Endothelial cell (in vitro differentiated cells): ENCODE results near the gene KLHL4. TPM values are rescaled to one million over a fixed set of nuclear protein-coding genes. Genes with fewer than 3 reads are reported as not detected.
"Not testable (repeated sequence)": the region's sequence is repeated elsewhere in the genome, so short reads cannot be mapped to it uniquely, and the experiment has no call there.

Experiments used
- DNase-seq: peaks from one replicate; pipeline ENCODE4 v3.0.0; 2021; ENCODE audit warnings: low spot score
- H3K27ac Mint-ChIP-seq: one replicate; pipeline ENCODE4 v1.8.0; 2021; ENCODE audit warnings: mixed read lengths, inconsistent platforms; ENCODE audit not compliant: unreplicated experiment
- H3K27me3 Mint-ChIP-seq: one replicate; pipeline ENCODE4 v1.8.0; 2021; ENCODE audit warnings: mild to moderate bottlenecking, moderate library complexity, mixed read lengths, inconsistent platforms; ENCODE audit not compliant: unreplicated experiment
- H3K36me3 Mint-ChIP-seq: one replicate; pipeline ENCODE4 v1.8.0; 2021; ENCODE audit warnings: mild to moderate bottlenecking, low read depth, mixed read lengths, inconsistent platforms; ENCODE audit not compliant: unreplicated experiment
- H3K4me1 Mint-ChIP-seq: one replicate; pipeline ENCODE4 v1.8.0; 2021; ENCODE audit warnings: mild to moderate bottlenecking, mixed read lengths, inconsistent platforms; ENCODE audit not compliant: unreplicated experiment
- H3K4me3 Mint-ChIP-seq: one replicate; pipeline ENCODE4 v1.8.0; 2021; ENCODE audit warnings: mild to moderate bottlenecking, mixed read lengths, inconsistent platforms; ENCODE audit not compliant: unreplicated experiment
- H3K9me3 Mint-ChIP-seq: one replicate; pipeline ENCODE4 v1.8.0; 2021; ENCODE audit warnings: mixed read lengths, inconsistent platforms; ENCODE audit not compliant: unreplicated experiment
- CTCF ChIP-seq: fragments of 200-600 bp; sonication (generic); IDR thresholded peaks from one replicate; pipeline ENCODE4 v1.5.0; 2021; ENCODE audit warnings: antibody characterized with exemption; ENCODE audit not compliant: unreplicated experiment
- long read RNA-seq: library from polyadenylated mRNA; unstranded; transcript quantifications from one replicate; pipeline ENCODE4 v2.0.0, GENCODE V29; 2020; ENCODE audit not compliant: unreplicated experiment
- total RNA-seq: library from RNA; stranded (reverse); fragmentation: NEBNext Ultra II Directional; extraction: Animal tissue kit (Norgen Biotek cat#: 25700); gene quantifications from one replicate; pipeline ENCODE4 v1.2.1, GENCODE V29; 2021; ENCODE audit not compliant: unreplicated experiment

The KLHL4 gene
- total RNA-seq: 80.9 TPM
- long read RNA-seq, full-length matches to known transcripts: 20 of 24 reads
- long read RNA-seq, partial matches to known transcripts: 1 of 24 reads
- long read RNA-seq, other reads (novel, unspliced or antisense): 3 of 24 reads

- Mint-ChIP-seq H3K27me3 (no peaks in the 10 kb centered on the region), H3K4me1 (peaks cover 7% of the 10 kb centered on the region), H3K4me3 (peak within 1 kb of the TSS; percentile 96), H3K9me3 (no peaks in the 10 kb centered on the region), H3K27ac (peak within 1 kb of the TSS; percentile 98), H3K36me3 (no peaks in the 10 kb centered on the region)
- no peak for TF ChIP-seq CTCF
- DNase-seq: peak; percentile 51
Measured at GRCh38 chrX:87517571-87518141, at the start of gene KLHL4. Gene KLHL4, plus strand, starts transcription at chrX:87517802. Its CDS starts 92 bp downstream, at chrX:87517894.

GRCh38 chrX:87468941-87469340 lies 48.7 kb upstream of the KLHL4 start:
- no peaks in the 10 kb centered on the region for H3K36me3 Mint-ChIP-seq
- no peak overlapping the region for H3K4me3 Mint-ChIP-seq
- no peaks in the 10 kb centered on the region for H3K4me1 Mint-ChIP-seq
- no peak for DNase-seq
- H3K9me3 Mint-ChIP-seq: no peaks in the 10 kb centered on the region
- no peak for TF ChIP-seq CTCF
- no peaks in the 10 kb centered on the region for H3K27me3 Mint-ChIP-seq
- H3K27ac Mint-ChIP-seq: no peak overlapping the region

GRCh38 chrX:87475793-87476192 lies 41.8 kb upstream of the KLHL4 start:
- Mint-ChIP-seq H3K9me3 (no peaks in the 10 kb centered on the region), H3K4me1 (no peaks in the 10 kb centered on the region), H3K27ac (no peak overlapping the region), H3K4me3 (no peak overlapping the region), H3K27me3 (peaks cover 1% of the 10 kb centered on the region), H3K36me3 (no peaks in the 10 kb centered on the region)
- DNase-seq: no peak
- TF ChIP-seq CTCF: no peak

- not testable (repeated sequence) for H3K9me3 Mint-ChIP-seq, H3K4me1 Mint-ChIP-seq, H3K4me3 Mint-ChIP-seq, H3K36me3 Mint-ChIP-seq, DNase-seq, H3K27ac Mint-ChIP-seq, H3K27me3 Mint-ChIP-seq
Measured at GRCh38 chrX:87478703-87479102, 38.9 kb upstream of the KLHL4 start.

GRCh38 chrX:87489071-87489470 lies 28.5 kb upstream of the KLHL4 start:
- TF ChIP-seq CTCF: no peak
- no peak for DNase-seq
- H3K27me3 Mint-ChIP-seq: no peaks in the 10 kb centered on the region
- H3K9me3 Mint-ChIP-seq: no peaks in the 10 kb centered on the region
- H3K4me3 Mint-ChIP-seq: no peak overlapping the region
- H3K36me3 Mint-ChIP-seq: no peaks in the 10 kb centered on the region
- no peak overlapping the region for H3K27ac Mint-ChIP-seq
- H3K4me1 Mint-ChIP-seq: no peaks in the 10 kb centered on the region
